ENCODE measurements around the gene TPRG1. TPM values are rescaled to one million over a fixed set of nuclear protein-coding genes. Genes with fewer than 3 reads are reported as not detected.

Gene TPRG1
- total RNA-seq, 4 donors from 2014 or later, result 2.8 to 4.3 (median 3.1) TPM

DNA sequence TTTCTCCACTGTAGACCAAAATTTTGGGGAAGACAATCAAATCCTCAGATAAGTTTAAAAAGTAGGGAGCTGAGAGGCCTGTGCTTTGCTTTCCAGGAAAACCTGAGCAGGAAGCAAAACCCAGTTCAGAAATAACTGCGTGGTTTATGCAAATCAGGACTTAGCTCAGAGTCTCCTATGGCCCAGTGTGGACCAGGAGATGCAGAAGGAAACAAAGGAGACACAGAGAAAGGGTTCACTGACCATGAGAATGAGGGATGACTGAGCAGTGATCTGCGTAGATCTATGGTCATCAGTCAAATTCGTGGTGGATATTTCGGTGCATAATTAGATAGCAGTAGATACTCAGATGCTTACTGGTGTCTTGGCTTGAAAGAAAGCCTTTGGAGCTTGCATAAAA is 196.6 kb downstream of the TPRG1 start:
- Histone ChIP-seq H3K27me3 (no peaks in the 10 kb centered on the region), H3K36me3 (no peaks in the 10 kb centered on the region), H3K4me1 (peaks cover 0 to 15% (median 0%) of the 10 kb centered on the region in 4 donors), H3K4me3 (no peak overlapping the region), H3K9me3 (no peaks in the 10 kb centered on the region), H3K27ac (replicated peaks in 1 of 4) (no peak overlapping the region)
- WGBS, result 84% methylated on average over 4 of the region's 4 CpGs
- intact Hi-C loops (cut with DNase I), result no loop called here
- TF ChIP-seq, protein P1, sequence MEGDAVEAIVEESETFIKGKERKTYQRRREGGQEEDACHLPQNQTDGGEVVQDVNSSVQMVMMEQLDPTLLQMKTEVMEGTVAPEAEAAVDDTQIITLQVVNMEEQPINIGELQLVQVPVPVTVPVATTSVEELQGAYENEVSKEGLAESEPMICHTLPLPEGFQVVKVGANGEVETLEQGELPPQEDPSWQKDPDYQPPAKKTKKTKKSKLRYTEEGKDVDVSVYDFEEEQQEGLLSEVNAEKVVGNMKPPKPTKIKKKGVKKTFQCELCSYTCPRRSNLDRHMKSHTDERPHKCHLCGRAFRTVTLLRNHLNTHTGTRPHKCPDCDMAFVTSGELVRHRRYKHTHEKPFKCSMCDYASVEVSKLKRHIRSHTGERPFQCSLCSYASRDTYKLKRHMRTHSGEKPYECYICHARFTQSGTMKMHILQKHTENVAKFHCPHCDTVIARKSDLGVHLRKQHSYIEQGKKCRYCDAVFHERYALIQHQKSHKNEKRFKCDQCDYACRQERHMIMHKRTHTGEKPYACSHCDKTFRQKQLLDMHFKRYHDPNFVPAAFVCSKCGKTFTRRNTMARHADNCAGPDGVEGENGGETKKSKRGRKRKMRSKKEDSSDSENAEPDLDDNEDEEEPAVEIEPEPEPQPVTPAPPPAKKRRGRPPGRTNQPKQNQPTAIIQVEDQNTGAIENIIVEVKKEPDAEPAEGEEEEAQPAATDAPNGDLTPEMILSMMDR (IDR thresholded peaks at IDR 0.05), result no peak
- TF ChIP-seq POLR2A (IDR thresholded peaks at IDR 0.05; ENCODE audit: low read depth) (no peak), POLR2AphosphoS5 (IDR thresholded peaks at IDR 0.05) (no peak), EP300 (IDR thresholded peaks at IDR 0.05) (no peak)
- no peak for DNase-seq (ENCODE audit: extremely low spot score)

DNA sequence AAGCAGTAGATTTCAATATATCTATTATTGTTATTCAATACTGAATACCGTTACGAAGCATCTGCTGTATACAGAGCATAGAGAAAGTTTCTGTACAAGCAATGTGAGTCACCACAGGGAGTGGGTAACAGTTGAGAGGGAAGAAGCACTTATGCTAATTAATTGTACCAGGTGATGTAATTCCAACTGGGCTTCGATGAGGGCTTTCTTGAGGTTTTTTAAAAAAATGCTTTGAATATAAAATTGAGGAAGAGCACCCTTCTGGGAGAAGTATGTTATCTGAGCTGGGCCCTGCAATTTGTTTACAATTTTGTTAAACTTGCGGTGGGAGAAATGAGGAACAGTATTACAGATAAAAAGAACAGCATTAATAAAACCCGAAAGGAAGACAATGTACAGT is 197.9 kb downstream of the TPRG1 start:
- Histone ChIP-seq H3K27me3 (no peaks in the 10 kb centered on the region), H3K4me3 (no peak overlapping the region), H3K9me3 (no peaks in the 10 kb centered on the region), H3K27ac (replicated peaks in 1 of 4) (no peak overlapping the region), H3K36me3 (no peaks in the 10 kb centered on the region), H3K4me1 (peaks cover 0 to 8% (median 0%) of the 10 kb centered on the region in 4 donors)
- 83% methylated on average over 5 of the region's 5 CpGs for WGBS
- intact Hi-C loops (cut with DNase I), result no loop called here
- no peak for DNase-seq (ENCODE audit: extremely low spot score)
- TF ChIP-seq POLR2A (IDR thresholded peaks at IDR 0.05; ENCODE audit: low read depth) (no peak), EP300 (IDR thresholded peaks at IDR 0.05) (no peak), POLR2AphosphoS5 (IDR thresholded peaks at IDR 0.05) (no peak)
- TF ChIP-seq, protein P1 (IDR thresholded peaks at IDR 0.05), result no peak

DNA sequence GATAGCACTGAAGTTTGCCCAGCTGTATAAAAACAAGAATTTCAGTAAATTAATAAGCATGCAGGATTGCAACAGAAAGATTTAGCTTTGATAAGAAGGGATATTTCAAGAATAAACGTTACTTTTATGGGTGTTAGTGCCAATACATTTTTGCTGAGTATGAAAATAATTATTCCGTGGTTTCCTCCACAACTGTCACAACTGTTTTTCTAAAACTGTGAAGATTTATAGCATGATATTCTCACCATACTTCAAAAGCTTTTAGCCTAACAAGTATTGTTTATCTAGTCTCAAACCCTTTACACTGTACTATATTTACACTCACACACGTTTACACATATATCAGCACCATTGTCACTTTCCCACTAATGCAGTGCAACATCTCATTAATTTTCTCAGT is 200.5 kb downstream of the TPRG1 start:
- H3K4me1 ChIP-seq, result no peaks in the 10 kb centered on the region
- H3K27ac ChIP-seq (replicated peaks in 1 of 4), result no peak overlapping the region
- peaks cover 0 to 1% (median 0%) of the 10 kb centered on the region in 4 donors for H3K9me3 ChIP-seq
- no peaks in the 10 kb centered on the region for H3K36me3 ChIP-seq
- intact Hi-C loops (cut with DNase I), result no loop called here
- WGBS, result 7% methylated on average over 3 of the region's 3 CpGs
- no peaks in the 10 kb centered on the region for H3K27me3 ChIP-seq
- TF ChIP-seq POLR2AphosphoS5 (IDR thresholded peaks at IDR 0.05) (no peak), POLR2A (IDR thresholded peaks at IDR 0.05; ENCODE audit: low read depth) (no peak), EP300 (IDR thresholded peaks at IDR 0.05) (no peak)
- DNase-seq (ENCODE audit: extremely low spot score), result no peak
- no peak overlapping the region for H3K4me3 ChIP-seq
